GM19372 (cell line): ENCODE data around the gene SENP7.
"Not testable (repeated sequence)": the region's sequence is repeated elsewhere in the genome, so short reads cannot be mapped to it uniquely, and the experiment has no call there.

Source experiments
- ATAC-seq: cut with Tn5 transposase; IDR thresholded peaks from one replicate; pipeline ENCODE4 v1.9.1; 2021; ENCODE audit warnings: mild to moderate bottlenecking, low read depth, moderate library complexity; ENCODE audit not compliant: unreplicated experiment

The SENP7 gene

DNA sequence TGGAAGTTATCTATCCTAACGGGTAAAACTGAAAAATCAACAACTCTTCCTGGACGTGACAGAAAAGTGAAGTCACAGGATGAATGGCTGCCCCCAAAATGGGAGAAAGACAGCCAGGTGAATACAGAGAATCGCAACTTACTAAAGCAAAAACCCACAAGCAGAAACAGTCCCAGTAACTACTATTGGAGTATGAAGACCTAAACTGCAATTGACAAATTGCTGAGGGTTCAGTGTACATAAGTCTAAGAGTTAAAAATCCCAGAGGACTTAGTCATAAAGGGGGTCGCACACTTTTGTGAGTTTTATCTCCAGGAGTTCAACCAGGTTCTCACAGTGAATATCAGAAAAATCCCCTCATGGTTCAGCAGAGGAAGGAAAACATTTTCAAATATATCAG, 135.8 kb downstream of the SENP7 start:
- ATAC-seq: no peak

DNA sequence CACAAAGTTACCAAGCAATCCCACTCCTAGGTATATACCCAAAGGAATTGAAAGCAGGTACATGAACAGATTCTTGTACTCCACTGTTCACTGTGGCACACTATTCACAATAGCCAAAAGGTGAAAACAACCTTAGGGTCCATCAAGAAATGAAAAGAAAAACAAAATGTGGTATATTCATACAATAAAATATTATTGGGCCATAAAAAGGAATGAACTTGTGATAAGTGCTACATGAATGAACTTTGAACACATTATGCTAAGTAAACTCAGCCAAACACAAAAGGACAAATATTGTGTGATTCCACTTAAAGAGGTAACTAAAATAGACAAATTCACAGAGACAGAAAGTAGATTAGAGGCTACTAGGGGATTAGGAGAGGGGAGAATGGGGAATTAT, 137.4 kb downstream of the SENP7 start:
- no peak for ATAC-seq

DNA sequence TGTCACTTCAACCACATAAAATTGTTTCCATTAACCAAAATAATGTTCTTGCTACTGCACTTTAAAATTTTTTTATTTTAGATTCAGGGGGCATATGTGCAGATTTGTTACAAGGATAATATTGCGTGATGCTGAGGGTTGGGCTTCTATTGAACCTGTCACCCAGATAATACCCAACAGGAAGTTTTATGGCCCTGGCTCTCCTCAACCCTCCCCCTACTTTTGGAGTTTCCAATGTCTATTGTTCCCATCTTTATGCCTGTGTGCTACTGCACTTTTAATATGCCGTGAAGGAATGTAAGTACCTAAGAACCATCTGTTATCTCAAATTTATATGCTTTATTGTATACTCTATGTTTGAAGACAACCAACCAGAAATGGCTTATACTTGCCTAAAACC, 150.6 kb downstream of the SENP7 start:
- no peak for ATAC-seq

DNA sequence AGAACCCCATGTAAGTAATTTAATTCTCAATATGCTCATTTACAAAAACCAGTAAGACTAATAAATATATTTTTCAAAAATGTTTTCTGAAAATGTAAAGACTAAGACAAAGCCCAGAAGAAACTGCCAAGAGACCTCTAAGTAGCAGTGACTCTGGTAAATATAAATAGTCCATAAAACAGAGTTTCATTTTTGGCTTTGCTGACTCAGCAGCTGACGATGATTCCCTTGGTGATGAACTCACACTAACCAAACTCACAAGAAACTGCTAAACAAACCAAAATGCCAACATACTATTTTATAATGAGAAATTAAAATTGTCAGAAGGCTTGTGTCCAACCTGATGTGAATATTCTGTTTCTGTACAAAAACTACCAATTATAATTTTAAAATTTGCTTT, 161.2 kb downstream of the SENP7 start:
- ATAC-seq: no peak

DNA sequence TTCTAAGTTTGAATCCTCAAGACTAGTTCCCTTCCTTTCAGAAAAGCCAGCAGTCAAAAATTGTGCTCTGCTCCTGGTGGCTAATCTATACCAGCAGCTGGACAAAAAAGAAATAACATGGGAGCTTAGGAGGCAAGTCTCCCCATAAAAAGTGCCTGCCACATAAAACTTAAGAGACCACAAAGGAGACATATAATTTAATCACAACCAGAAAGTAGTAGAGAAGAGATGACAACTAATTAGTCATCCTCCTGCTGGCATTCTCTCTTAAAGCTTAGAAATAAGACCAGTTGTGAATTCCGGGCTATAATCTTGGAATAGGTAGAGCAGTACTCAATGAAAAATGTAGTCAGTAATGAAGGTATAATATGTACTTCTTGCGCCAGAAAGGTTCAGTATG, 172.4 kb downstream of the SENP7 start:
- no peak for ATAC-seq

DNA sequence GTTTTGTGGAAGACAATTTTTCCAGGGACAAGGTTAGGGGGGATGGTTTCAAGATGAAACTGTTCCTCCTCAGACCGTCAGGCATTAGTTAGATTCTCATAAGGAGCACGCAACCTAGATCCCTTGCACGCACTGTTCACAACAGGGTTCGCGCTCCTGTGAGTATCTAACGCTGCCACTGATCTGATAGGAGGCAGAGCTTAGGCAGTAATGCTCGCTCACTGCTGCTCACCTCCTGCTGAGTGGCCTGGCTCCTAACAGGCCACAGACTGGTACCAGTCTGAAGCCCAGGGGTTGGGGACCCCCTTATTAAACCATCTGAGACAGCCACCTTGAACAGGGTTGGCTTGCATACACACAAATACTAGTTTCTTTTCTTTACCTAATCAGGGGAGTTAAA, 179.1 kb downstream of the SENP7 start:
- no peak for ATAC-seq

DNA sequence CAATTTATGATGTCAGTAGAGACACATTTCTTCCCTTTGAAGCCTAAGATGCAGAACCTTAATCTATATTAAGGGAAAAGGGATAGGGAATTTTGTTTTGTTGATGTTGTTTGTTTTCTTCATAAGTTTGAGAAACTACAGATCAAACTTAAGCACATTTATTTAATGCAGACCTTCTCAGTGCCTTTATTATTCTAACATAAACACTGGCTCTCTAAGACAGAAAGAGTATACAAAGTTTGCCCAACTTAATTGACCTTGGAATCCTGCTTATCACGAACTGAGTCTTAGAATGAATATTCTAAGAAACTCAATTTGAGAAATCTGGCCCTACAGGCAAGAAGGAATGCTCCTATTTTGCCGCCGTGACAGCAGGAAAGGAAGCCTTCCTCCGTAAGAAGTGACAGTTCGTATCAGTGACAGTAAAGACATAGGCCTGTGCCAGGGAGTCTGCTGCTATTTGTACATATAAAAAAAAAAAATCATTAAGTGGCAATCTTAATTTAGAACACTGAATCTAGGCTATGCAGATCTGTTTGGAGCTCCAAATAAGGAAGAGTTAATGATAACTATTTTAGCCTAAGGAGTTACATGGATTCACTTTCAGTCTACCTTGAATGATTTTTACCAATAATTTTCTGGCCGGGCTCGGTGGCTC, 183.9 kb downstream of the SENP7 start:
- no peak for ATAC-seq

DNA sequence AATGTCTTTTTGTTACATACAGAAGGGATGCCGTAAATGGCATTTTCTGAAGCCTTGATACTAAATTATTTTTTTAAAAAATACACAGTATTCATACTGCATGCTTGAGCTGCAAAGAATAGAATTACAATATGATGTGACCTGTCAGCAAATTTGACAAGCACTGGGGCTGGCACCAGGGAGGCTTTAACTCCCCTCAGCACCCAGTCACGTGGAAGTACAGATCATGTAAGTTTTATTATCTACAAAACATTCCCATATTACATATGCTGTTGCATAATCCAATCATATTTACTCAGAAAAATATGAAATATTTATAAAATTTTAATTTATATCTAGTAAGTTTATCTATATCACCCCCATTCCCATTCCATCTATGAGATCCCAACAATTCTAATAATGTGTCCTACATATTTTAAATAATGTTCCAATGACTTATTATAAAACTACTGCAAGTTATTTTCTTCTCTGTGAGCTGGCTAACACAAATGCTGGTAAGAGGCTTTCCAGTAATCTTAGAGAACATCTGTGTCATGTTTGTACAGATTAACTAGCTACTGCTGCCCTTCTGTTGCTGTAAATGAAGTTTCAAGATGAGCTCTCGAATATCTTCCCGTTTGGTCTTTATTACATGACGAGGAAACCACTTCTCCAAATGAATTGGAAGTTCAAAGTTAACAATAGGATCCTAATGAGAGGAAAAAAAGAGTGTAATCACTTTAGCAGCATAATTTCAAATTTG, 187.4 kb downstream of the SENP7 start:
- no peak for ATAC-seq

DNA sequence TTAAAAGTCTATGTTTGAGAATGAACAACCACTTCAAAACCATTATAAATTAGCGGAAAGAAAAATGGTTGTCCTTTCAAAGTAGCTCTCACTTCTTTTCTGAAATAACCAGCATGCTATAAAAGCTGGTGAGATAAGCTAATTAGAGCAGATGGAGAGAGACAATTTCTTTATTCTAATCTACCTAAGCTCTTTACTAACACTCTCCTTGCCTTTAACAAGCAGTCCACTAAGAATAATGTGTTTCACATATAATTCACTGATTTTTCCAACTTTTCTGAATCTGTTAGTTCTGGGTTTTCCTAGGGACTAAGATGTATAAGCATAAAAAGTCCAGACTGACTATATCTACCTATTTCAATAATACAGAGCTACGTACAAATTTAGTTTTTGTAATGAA, 192.5 kb downstream of the SENP7 start, which contains the start of gene IMPG2:
Gene IMPG2, minus strand, starts transcription at position 101 of the 400 bp plus-strand sequence. CDS start 203 bp downstream, outside the sequence.
- ATAC-seq: no peak

DNA sequence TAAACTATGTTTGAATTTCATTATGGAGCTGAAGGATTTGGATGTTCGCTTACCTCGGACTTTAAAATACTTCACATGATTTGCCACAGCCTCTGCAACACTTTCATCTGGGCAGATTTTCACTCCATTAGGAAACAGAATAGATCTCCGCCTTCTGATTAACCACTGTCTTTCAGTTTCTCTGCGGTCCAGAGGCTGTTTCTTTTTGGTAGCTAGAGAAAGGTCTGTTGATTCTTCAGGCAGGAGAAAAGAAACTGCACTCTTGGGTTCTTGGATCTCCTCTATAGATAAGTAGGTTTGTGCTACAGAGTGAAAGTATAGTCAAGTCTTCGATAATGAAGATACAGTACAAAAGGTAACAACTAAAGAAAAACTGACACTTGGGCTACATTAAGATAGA, 193.5 kb downstream of the SENP7 start:
- no peak for ATAC-seq

DNA sequence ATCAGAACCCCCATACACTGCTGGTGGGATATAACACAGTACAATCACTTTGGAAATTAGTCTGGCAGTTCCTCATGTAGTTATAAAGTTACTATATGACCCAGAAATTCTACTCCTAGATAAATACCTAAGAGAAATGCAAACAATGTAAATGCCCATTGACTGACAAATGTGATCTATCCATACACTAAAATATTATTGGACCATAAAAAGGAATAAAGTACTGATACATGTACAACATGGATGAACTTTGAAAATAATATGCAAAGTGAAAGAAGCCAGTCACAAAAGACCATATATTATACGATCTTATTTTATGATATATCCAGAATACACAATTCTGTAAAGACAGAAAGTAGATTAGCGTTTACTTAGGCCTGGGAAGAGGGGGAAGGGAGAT, 200.5 kb downstream of the SENP7 start:
- ATAC-seq: no peak

DNA sequence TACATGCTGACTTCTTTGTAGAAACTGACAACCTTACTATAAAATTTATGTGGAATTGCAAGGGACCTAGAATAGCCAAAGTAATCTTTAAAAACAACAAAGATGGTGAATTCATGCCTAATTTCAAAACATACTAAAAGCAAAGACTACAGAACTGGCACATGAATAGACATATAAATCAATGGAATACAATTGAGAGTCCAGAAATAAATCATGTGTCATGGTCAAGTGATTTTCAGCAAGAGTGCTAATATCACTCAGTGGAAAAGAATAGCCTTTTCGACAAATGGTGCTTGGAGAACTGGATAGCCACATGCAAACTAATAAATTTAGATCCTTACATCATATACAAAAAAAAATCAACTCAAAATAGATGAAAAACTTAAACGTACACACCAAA, 201.3 kb downstream of the SENP7 start:
- ATAC-seq: no peak

DNA sequence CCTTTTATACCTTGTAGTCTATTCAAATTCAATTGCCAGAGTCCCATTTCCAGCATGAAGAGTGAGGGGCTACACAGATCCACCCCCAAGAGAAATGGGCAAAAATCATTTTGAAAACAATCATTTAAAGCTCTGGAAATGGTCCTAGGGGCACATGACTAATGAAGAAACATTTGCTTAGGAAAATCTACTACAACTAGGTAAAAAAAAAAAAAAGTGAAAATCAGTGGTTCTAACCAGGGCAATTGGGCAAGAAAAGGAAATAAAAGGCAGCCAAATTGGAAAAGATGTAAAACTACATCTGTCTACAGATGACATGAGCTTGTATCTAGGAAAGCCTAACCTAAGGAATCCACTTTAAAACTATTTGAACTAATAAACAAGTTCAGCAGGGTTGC, 202.0 kb downstream of the SENP7 start:
- ATAC-seq: no peak

DNA sequence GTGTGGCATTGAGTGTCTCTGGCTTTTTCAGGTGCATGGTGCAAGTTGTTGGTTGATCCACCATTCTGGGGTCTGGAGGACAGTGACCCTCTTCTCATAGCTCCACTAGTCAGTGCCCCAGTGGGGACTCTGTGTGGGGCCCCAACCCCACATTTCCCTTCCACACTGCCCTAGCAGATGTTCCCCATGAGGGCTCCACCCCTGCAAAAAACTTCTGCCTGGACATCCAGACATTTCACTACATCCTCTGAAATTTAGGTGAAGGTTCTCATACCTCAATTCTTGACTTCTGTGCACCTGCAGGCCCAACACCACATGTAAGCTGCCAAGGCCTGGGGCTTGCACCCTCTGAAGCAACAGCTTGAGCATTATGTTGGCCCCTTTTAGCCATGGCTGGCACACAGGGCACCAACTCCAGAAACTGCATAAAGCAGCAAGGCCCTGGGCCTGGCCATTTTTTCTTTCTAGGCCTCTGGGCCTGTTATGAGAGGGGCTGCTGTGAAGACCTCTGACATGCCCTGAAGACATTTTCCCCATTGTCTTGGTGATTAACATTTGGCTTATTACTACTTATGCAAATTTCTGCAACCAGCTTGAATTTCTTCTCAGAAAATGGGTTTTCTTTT, 204.8 kb downstream of the SENP7 start:
- not testable (repeated sequence) for ATAC-seq

DNA sequence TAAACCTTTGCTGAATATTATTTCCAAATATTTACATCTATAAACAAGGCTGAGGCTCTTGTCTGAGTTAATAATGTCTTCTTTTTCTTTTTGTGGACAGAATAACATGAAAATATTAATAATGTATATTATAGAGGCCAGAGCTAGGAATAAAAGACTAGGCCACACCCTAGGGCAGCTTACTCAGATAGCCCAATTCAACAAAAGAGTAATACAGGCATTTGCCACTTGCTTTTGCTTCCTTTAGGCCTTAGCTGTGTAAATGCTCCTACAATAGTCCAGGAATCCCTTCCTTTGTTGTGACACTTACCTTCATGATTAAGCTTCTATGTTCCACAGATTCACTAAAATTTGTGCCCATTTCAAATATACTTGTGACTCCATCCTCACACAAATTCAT, 209.2 kb downstream of the SENP7 start:
- no peak for ATAC-seq

DNA sequence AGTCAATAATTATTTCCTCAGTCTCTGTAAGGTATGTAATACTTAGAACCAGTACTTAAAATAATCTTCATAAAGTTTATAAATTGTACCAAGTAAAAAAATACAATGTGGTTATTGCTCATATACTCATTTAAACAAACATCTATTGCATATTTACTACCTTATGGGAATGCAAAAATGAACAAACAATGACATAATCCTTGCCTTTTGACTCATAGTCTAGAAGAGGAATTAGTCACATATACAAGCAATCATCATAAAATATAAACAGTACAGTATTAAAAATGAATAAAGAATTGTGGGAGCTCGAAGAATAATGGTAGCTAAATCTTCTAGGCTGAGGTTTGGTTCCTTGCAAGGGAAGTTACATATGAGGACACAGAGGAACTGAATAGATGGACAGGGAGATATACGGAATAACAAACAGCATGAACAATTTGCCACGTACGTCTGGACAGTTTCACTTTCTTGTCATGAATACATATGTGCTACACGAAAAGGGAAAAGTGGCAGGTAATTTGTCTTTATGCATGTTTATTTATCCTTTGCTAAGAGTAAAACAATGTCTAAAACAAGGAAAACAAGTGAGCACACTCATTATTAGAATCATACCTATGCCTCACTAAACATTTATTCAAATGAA, 209.8 kb downstream of the SENP7 start:
- no peak for ATAC-seq

DNA sequence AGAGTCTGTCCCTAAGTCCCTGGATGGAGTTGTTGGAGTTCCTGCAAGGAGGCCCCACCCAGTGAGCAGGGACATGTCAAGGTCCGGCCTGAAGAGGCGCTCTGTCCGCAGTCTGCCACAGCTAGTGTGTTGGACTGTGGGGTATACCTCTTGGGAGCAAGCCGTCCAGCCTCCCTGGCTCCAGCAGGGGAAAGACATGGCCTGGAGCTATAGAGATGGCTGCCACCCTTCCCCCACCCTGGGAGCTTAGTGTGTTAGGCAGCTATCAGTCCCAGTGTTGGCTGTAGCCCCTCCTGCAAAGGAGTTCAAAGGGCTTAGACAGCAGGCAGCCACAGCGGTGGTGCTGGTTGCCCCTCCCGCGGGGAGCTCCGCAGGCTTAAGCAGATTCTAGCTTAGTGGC, 212.9 kb downstream of the SENP7 start:
- no peak for ATAC-seq

DNA sequence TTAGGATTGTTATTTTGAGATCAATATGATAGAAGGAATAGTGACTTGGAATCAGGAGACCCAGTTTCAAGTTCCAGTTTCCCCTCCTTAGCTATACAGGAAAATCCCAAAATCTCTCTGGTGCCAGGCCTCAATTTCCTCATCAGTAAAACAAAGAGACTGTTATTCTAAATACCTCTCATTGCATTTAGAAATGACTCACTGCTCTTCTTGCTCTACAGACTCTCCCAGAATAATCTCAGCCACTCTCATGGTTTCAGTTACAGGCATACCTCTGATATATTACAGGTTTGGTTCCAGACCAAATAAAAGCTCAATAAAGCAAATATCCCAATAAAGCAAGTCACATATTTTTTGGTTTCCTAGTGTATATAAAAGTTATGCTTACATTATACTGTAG, 221.0 kb downstream of the SENP7 start:
- no peak for ATAC-seq

DNA sequence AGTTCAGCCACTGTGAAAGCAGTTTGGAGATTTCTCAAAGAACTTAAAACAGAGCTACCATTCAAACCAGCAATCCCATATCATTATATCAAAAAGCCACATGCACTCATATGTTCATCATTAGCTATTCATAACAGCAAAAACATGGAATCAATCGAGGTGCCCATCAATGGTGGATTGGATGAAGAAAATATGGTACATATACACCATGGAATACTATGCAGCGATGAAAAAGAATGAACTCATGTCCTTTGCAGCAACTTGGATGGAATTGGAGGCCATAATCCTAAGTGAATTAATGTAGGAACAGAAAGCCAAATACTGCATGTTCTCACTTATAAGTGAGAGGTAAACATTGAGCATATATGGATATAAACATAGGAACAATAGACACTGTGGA, 224.7 kb downstream of the SENP7 start:
- no peak for ATAC-seq

DNA sequence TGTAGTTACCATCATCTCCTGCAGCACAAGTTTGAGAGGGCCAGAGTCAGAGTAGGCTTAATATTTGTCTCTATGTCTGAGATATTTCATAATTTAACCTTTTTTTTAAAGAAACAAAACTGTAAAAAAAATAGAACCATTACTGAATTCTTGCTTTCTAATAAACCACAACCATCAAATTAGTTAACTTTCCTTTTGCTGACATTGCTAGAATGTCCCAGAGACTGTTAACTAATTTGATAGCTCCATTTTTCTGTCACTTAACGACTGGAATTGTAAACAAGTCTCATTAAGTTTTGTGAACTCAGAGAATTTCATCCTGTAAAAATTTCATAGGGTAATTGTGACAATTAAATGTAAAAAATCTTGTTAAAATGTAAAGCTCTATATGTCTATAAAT, 228.3 kb downstream of the SENP7 start:
- ATAC-seq: no peak

DNA sequence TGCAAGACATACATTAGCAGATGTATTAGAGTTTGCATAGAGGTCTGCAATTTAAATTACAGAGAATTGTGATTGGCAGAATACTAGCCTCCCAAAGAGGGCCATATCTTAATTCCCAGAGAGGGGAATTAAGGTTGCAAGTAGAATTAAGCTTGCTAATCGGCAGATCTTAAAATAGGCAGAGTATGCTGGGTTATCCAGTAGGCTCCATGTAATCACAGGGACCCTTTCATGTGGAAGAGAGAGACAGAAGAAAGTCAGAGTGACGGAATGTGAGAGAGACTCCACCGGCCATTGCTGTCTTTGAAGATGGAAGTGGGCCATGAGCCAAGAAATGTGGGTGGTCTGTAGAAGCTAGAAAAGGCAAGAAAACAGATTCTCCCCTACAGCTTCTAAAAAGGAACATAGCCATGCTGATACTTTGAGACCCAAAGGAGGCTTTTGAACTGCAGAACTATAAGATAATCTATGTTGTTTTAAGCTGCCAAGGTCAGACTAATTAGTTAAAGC, 231.4 kb downstream of the SENP7 start:
- ATAC-seq: no peak
